ENCODE measurements around the gene RFTN1. TPM values are rescaled to one million over a fixed set of nuclear protein-coding genes. Genes with fewer than 3 reads are reported as not detected.

RFTN1 gene
- total and polyA plus RNA-seq, 2 of the 8 experiments (the other 6 are each of a cell fraction or from before 2014, with no cell fraction given), result 4.6 to 6.7 TPM

- H3K18ac ChIP-seq (ENCODE audit: extremely low read depth, low read length), result peak overlapping the region; percentile 66; the same call in 1 of the 2 replicates
- H3K79me2 ChIP-seq (ENCODE audit: control insufficient read depth in 1 of 2, insufficient read depth in 2 of 2, low read length in 2 of 2), result no peaks in the 10 kb centered on the region
- no peak overlapping the region for H2BK120ac ChIP-seq (replicated peaks; ENCODE audit: low read depth, low read length)
- peak overlapping the region; percentile 61; the same call in 1 of the 2 replicates for H2BK20ac ChIP-seq (ENCODE audit: low read length)
- TF ChIP-seq EZH2 (IDR thresholded peaks at IDR 0.05; ENCODE audit: low read depth, low read length, severe bottlenecking) (peak; percentile 26), SUZ12 (IDR thresholded peaks at IDR 0.05; ENCODE audit: low read length) (peak; percentile 57; the same call in 1 of the 2 replicates), SP1 (IDR thresholded peaks at IDR 0.05; ENCODE audit: low read depth, low read length) (no peak), MAX (IDR thresholded peaks at IDR 0.05) (peak; percentile 65), RBBP5 (IDR thresholded peaks at IDR 0.05; ENCODE audit: borderline replicate concordance, low read depth, low read length) (0 out of 2 replicates have a peak, but pooled peaks have one; percentile 49), JUND (IDR thresholded peaks at IDR 0.05; ENCODE audit: low read length) (no peak), POLR2A (IDR thresholded peaks at IDR 0.05; ENCODE audit: control extremely low read depth in 1 of 2, low read depth in 2 of 2, low read length in 2 of 2) (no peak)
- FAIRE-seq (no peak), DNase-seq (ENCODE audit: low read depth in 1 of 2, low spot score in 2 of 2) (peak in 1 of 2 experiments; percentile 66)
- H3K23me2 ChIP-seq (ENCODE audit: low read depth, low read length), result peaks cover 11% of the 10 kb centered on the region; the same call in 1 of the 2 replicates
- peak overlapping the region; percentile 50 to 84 (median 60) for H3K4me3 ChIP-seq (ENCODE audit: extremely low read depth in 1 of 4, insufficient read depth in 2 of 4, low read depth in 3 of 4, low read length in 4 of 4)
- no peak overlapping the region for H3K27ac ChIP-seq (ENCODE audit: low read depth, low read length)
- H4K8ac ChIP-seq (ENCODE audit: extremely low read depth, insufficient read depth, low read length), result no peak overlapping the region
- no peak overlapping the region for H2BK5ac ChIP-seq (ENCODE audit: low read depth, low read length)
- no peak overlapping the region for H2AK5ac ChIP-seq (ENCODE audit: low read depth, low read length)
- no peak overlapping the region for H4K5ac ChIP-seq (ENCODE audit: insufficient read length, low read depth, low read length)
- H3K23ac ChIP-seq (ENCODE audit: insufficient read length), result no peak overlapping the region
- H3K4ac ChIP-seq (replicated peaks; ENCODE audit: insufficient read length, low read depth, low read length), result no peak overlapping the region
- H3K14ac ChIP-seq (ENCODE audit: insufficient read length), result no peak overlapping the region
- H4K20me1 ChIP-seq (replicated peaks in 1 of 2; ENCODE audit: control insufficient read depth in 1 of 2, insufficient read depth in 2 of 2, low read length in 2 of 2), result peaks cover 0 to under 1% of the 10 kb centered on the region in 2 experiments
- no peaks in the 10 kb centered on the region for H3K9me3 ChIP-seq (ENCODE audit: insufficient read depth in 2 of 2, low read depth in 1 of 2, low read length in 1 of 2)
- no peaks in the 10 kb centered on the region for H3K36me3 ChIP-seq (ENCODE audit: control insufficient read depth in 2 of 4, insufficient read depth in 4 of 4, low read length in 3 of 4)
- H2BK12ac ChIP-seq (ENCODE audit: low read depth, low read length), result peak overlapping the region; percentile 78; the same call in 1 of the 2 replicates
- H4K91ac ChIP-seq (replicated peaks; ENCODE audit: insufficient read length, low read length), result no peak overlapping the region
- H3K9ac ChIP-seq (replicated peaks in 1 of 4; ENCODE audit: extremely low read depth in 1 of 4, low read depth in 3 of 4, low read length in 3 of 4), result peak overlapping the region in 1 of 4 experiments; percentile 2; a peak in 1 of 7 replicates
- ChIA-PET CTCF (ENCODE audit: partially characterized antibody) (interaction anchor here (0.9 to 2.7 kb wide), 15 partner anchors 11 to 223 kb away, joined by 3 to 13 read pairs (median 4); no protein-coding TSS in a partner anchor), POLR2A (ENCODE audit: partially characterized antibody) (interaction anchor here (1.1 kb wide), 1 partner anchor 91 kb away, joined by 3 read pairs; no protein-coding TSS in a partner anchor)
- H3K4me1 ChIP-seq (replicated peaks in 1 of 4; ENCODE audit: control insufficient read depth in 3 of 4, insufficient read depth in 4 of 4, low read length in 3 of 4), result peaks cover 4 to 26% (median 8%) of the 10 kb centered on the region in 4 experiments
- no peak overlapping the region for H3K56ac ChIP-seq (replicated peaks; ENCODE audit: insufficient read length, low read depth, low read length)
- H3K27me3 ChIP-seq (replicated peaks in 1 of 4; ENCODE audit: control insufficient read depth in 3 of 4, extremely low read depth in 1 of 4, insufficient read depth in 3 of 4, low read length in 3 of 4), result peaks cover 15 to 33% (median 31%) of the 10 kb centered on the region in 4 experiments
- H2BK15ac ChIP-seq (ENCODE audit: low read length), result no peak overlapping the region; the same call in 1 of the 2 replicates
- peak overlapping the region; percentile 86 for H2AFZ ChIP-seq (ENCODE audit: low read length)
- H3K4me2 ChIP-seq (ENCODE audit: insufficient read depth in 1 of 2, low read depth in 2 of 2, low read length in 2 of 2), result peak overlapping the region; percentile 96 to 98
- H3K79me1 ChIP-seq (ENCODE audit: low read depth, low read length), result no peaks in the 10 kb centered on the region
- WGBS, 2 experiments (ENCODE audit: extremely low coverage in 1 of 2, insufficient coverage in 1 of 2, insufficient read length in 1 of 2, insufficient replicate concordance in 2 of 2, low coverage in 1 of 2, low lambda C conversion rate in 2 of 2, missing lambda C conversion rate in 1 of 2), result 13% methylated on average over 34 of the region's 37 CpGs; no CpG with 5 or more reads in 1 of the 2 experiments
Observed at GRCh38 chr3:16512435-16513140, 911 bp downstream of the RFTN1 start.

Data from H1 (cell line).